NB4 (cell line): ENCODE data around the gene IL15.

ENCODE experiments used
- POLR2A ChIP-seq: IDR thresholded peaks from 2 replicates; pipeline ENCODE4 v1.6.1; 2011; ENCODE audit warnings: mild to moderate bottlenecking; ENCODE audit not compliant: insufficient read length; ENCODE audit errors: extremely low read depth
- TF ChIP-seq, protein P1 (sequence below): IDR thresholded peaks from one replicate; pipeline ENCODE4 v1.5.1; 2012; ENCODE audit warnings: low read depth, low read length

DNA sequence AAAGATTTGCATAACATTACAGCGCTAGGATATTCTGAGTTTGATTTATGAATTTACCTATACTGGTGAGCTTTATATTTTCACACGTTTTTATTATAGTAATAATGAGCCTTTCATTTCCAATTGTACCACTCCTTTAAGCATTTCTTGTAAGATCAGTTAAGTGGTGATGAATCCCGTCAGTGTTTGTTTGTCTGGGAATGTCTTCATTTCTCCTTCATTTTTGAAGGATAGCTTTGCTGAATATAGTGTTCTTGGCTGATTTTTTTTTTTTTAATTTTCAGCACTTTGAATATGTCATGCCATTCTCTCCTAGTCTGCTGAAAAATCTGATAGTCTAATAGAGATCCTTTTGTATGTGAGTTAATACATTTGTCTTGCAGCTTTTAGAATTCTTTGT lies 70.1 kb downstream of the IL15 start:
- TF ChIP-seq, protein P1, sequence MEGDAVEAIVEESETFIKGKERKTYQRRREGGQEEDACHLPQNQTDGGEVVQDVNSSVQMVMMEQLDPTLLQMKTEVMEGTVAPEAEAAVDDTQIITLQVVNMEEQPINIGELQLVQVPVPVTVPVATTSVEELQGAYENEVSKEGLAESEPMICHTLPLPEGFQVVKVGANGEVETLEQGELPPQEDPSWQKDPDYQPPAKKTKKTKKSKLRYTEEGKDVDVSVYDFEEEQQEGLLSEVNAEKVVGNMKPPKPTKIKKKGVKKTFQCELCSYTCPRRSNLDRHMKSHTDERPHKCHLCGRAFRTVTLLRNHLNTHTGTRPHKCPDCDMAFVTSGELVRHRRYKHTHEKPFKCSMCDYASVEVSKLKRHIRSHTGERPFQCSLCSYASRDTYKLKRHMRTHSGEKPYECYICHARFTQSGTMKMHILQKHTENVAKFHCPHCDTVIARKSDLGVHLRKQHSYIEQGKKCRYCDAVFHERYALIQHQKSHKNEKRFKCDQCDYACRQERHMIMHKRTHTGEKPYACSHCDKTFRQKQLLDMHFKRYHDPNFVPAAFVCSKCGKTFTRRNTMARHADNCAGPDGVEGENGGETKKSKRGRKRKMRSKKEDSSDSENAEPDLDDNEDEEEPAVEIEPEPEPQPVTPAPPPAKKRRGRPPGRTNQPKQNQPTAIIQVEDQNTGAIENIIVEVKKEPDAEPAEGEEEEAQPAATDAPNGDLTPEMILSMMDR: no peak
- TF ChIP-seq POLR2A: no peak
